Breast epithelium (tissue), 4 donors: ENCODE data around the gene SYDE2. TPM values are rescaled to one million over a fixed set of nuclear protein-coding genes. Genes with fewer than 3 reads are reported as not detected.
"Not testable (repeated sequence)": the region's sequence is repeated elsewhere in the genome, so short reads cannot be mapped to it uniquely, and the experiment has no call there.

Experiments
- DNase-seq, 2 donors: peaks; one replicate each; pipeline ENCODE4 v3.0.0-alpha.2; 2019; ENCODE audit warnings: low spot score in 2 of 2
- H3K27ac ChIP-seq, 2 donors: fragments of 200-600 bp; sonication (generic) in 1 of 2; one replicate each; pipeline ENCODE4 v1.5.1; 2016 to 2019; ENCODE audit warnings: mild to moderate bottlenecking in 1 of 2
- H3K27me3 ChIP-seq, 2 donors: fragments of 200-600 bp; sonication (generic) in 1 of 2; one replicate each; pipeline versions ENCODE4 v1.5.1 to v1.6.0; 2017 to 2019; ENCODE audit warnings: control low read depth in 1 of 2, mild to moderate bottlenecking in 1 of 2
- H3K36me3 ChIP-seq: fragments of 200-600 bp; one replicate; pipeline ENCODE4 v1.5.1; 2019
- H3K4me1 ChIP-seq, 2 donors: fragments of 200-600 bp; sonication (generic); one replicate each; pipeline ENCODE4 v1.5.1; 2016 to 2019; ENCODE audit warnings: control low read depth in 1 of 2
- H3K4me3 ChIP-seq, 3 donors: fragments of 200-600 bp; sonication (generic); 1 replicate in 2 of 3; 2 replicates in 1 of 3; pipeline ENCODE4 v1.5.1; 2016 to 2019; ENCODE audit warnings: mild to moderate bottlenecking in 3 of 3, moderate library complexity in 2 of 3
- H3K9me3 ChIP-seq, 2 donors: fragments of 200-600 bp; sonication (generic) in 1 of 2; one replicate each; pipeline ENCODE4 v1.5.1; 2016 to 2019; ENCODE audit warnings: control low read depth in 1 of 2
- CTCF ChIP-seq, 3 donors: fragments of 450-650 bp; IDR thresholded peaks; one replicate each; pipeline ENCODE4 v1.5.1; 2016 to 2017; ENCODE audit warnings: antibody characterized with exemption in 3 of 3, mild to moderate bottlenecking in 3 of 3, moderate library complexity in 3 of 3
- POLR2A ChIP-seq: fragments of 450-650 bp; IDR thresholded peaks from one replicate; pipeline ENCODE4 v1.6.1; 2016; ENCODE audit warnings: antibody characterized with exemption, mild to moderate bottlenecking, moderate library complexity
- POLR2AphosphoS5 ChIP-seq, 3 donors: sonication (generic); formaldehyde crosslinking; IDR thresholded peaks; one replicate each; pipeline ENCODE4 v1.6.1; 2017; ENCODE audit warnings: antibody characterized with exemption in 3 of 3
- intact Hi-C: fragments of 100-400 bp; cut with DNase I; formaldehyde crosslinking; loops from one replicate; pipeline ENCODE4 v1.15.1; 2023; ENCODE audit warnings: low total_unique reads
- total RNA-seq, 3 donors: library from RNA; depleted of rRNA; stranded (reverse); fragments of >200 nt; gene quantifications; one replicate each; pipeline ENCODE4 v1.1.0, GENCODE V29; 2016

SYDE2 gene
- total RNA-seq, 3 donors from 2014 or later, result 10.6 to 26.5 (median 15.4) TPM

DNA sequence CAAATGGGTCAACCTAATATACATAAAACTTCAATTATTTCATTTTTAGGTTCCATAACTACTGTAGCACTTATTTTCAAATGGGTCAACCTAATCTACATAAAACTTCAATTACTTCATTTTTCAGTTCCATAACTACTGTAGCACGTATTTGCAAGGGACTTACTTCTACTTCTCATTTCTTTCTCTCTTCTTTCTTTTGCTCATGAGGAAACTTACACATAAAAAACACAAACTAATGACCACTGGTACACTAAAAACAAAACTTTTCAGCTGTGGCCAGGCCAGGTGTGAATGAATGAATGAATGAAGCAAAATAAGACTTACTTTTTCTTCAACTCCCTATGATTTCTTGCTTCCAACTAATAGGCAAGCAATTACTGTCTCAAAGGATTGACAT, 11.7 kb downstream of the SYDE2 start:
- Histone ChIP-seq H3K27me3 (no peaks in the 10 kb centered on the region), H3K4me1 (no peaks in the 10 kb centered on the region), H3K9me3 (no peaks in the 10 kb centered on the region), H3K36me3 (no peaks in the 10 kb centered on the region), H3K27ac (no peak overlapping the region), H3K4me3 (no peak overlapping the region)
- intact Hi-C loops, result no loop called here
- no peak for DNase-seq
- TF ChIP-seq CTCF (IDR thresholded peaks at IDR 0.05) (no peak), POLR2A (no peak), POLR2AphosphoS5 (IDR thresholded peaks at IDR 0.05) (no peak)

DNA sequence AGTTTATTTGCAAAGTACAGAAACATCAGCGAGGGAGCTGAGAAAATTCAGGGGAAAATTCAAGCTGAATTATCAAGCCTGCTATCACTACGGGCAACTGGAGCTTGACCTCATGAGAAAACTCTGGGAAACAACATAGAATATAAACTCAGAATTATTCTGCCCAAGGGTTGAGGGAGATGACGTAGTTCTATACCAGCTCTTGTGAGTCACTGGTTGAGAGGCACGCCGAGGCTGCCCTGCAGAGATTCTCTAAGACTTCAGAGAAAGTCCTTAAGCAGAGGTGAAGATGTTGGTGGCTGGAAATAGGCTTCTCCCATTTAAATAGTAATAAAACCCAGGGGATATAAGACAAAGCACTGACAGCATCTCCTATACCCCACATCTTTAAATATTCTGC, 12.3 kb downstream of the SYDE2 start:
- Histone ChIP-seq H3K27me3 (no peaks in the 10 kb centered on the region), H3K27ac (no peak overlapping the region), H3K4me1 (no peaks in the 10 kb centered on the region), H3K4me3 (no peak overlapping the region), H3K9me3 (no peaks in the 10 kb centered on the region), H3K36me3 (no peaks in the 10 kb centered on the region)
- TF ChIP-seq POLR2AphosphoS5 (IDR thresholded peaks at IDR 0.05) (no peak), CTCF (IDR thresholded peaks at IDR 0.05) (no peak), POLR2A (no peak)
- intact Hi-C loops, result no loop called here
- DNase-seq, result no peak

DNA sequence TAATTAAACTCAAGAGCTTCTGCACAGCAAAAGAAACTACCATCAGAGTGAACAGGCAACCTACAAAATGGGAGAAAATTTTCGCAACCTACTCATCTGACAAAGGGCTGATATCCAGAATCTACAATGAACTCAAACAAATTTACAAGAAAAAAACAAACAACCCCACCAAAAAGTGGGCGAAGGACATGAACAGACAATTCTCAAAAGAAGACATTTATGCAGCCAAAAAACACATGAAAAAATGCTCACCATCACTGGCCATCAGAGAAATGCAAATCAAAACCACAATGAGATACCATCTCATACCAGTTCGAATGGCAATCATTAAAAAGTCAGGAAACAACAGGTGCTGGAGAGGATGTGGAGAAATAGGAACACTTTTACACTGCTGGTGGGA, 13.8 kb downstream of the SYDE2 start:
- intact Hi-C loops, H3K4me1 ChIP-seq, H3K27me3 ChIP-seq: not testable (repeated sequence)

DNA sequence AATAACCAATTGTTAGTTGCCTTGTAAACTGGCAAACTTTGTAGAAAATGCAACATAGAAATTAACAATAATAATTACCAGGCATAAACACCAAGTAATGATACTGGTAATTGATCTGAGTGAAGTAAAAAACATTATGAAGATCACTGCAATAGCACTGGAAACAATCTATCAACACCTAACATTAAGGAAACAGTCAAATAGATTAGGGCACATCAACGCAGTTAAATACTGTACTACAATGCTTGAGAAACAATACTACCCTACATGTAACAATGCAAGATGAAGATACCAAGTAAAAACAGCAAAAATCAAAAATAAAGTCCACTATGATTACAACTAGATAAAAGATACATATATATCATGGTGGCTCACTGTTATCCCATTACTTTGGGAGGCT, 16.6 kb downstream of the SYDE2 start:
- Histone ChIP-seq H3K36me3 (no peaks in the 10 kb centered on the region), H3K27me3 (no peaks in the 10 kb centered on the region), H3K27ac (no peak overlapping the region), H3K4me3 (no peak overlapping the region), H3K9me3 (no peaks in the 10 kb centered on the region), H3K4me1 (no peaks in the 10 kb centered on the region)
- TF ChIP-seq POLR2A, result no peak
- no peak for TF ChIP-seq POLR2AphosphoS5 (IDR thresholded peaks at IDR 0.05)
- TF ChIP-seq CTCF (IDR thresholded peaks at IDR 0.05), result no peak
- DNase-seq, result no peak
- intact Hi-C loops, result no loop called here

More for the DNA sequence above, 13.8 kb downstream of the SYDE2 start:
- H3K27ac ChIP-seq, H3K4me3 ChIP-seq, H3K9me3 ChIP-seq, H3K36me3 ChIP-seq, DNase-seq: not testable (repeated sequence)

DNA sequence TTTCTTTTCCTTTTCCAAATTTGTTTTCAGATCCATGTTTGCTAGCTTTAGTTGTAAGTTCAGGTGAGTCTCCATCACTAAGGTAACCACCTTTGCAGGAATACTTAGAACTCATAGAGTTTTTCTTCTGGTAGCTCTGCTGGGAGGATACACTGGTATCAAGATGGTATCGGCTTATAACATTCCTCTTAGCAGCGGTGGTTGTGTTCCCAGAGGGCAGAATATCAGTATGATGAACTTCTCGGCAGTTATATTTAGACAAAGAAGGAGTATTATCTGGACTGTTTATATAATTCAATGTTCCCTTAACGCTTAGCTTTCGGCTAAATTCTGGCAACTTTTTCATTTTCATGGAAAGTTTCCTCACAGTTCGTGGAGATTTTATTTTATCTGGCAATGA, 18.1 kb downstream of the SYDE2 start:
- no peaks in the 10 kb centered on the region for H3K9me3 ChIP-seq
- H3K4me1 ChIP-seq, result no peaks in the 10 kb centered on the region
- H3K4me3 ChIP-seq, result no peak overlapping the region
- intact Hi-C loops, result no loop called here
- no peaks in the 10 kb centered on the region for H3K36me3 ChIP-seq
- DNase-seq, result no peak
- TF ChIP-seq CTCF (IDR thresholded peaks at IDR 0.05) (no peak), POLR2A (no peak), POLR2AphosphoS5 (IDR thresholded peaks at IDR 0.05) (no peak)
- no peaks in the 10 kb centered on the region for H3K27me3 ChIP-seq
- no peak overlapping the region for H3K27ac ChIP-seq

GRCh38 chr1:85180869-85181268, 19.9 kb downstream of the SYDE2 start:
- no peaks in the 10 kb centered on the region for H3K36me3 ChIP-seq
- H3K4me1 ChIP-seq, result no peaks in the 10 kb centered on the region
- H3K4me3 ChIP-seq, result no peak overlapping the region
- no peak for DNase-seq
- no peaks in the 10 kb centered on the region for H3K27me3 ChIP-seq
- H3K9me3 ChIP-seq, result no peaks in the 10 kb centered on the region
- intact Hi-C loops, result no loop called here
- no peak overlapping the region for H3K27ac ChIP-seq
- TF ChIP-seq POLR2A (no peak), POLR2AphosphoS5 (IDR thresholded peaks at IDR 0.05) (no peak), CTCF (IDR thresholded peaks at IDR 0.05) (no peak)
